ENCODE data around the gene HAGHL.

HAGHL gene

DNA sequence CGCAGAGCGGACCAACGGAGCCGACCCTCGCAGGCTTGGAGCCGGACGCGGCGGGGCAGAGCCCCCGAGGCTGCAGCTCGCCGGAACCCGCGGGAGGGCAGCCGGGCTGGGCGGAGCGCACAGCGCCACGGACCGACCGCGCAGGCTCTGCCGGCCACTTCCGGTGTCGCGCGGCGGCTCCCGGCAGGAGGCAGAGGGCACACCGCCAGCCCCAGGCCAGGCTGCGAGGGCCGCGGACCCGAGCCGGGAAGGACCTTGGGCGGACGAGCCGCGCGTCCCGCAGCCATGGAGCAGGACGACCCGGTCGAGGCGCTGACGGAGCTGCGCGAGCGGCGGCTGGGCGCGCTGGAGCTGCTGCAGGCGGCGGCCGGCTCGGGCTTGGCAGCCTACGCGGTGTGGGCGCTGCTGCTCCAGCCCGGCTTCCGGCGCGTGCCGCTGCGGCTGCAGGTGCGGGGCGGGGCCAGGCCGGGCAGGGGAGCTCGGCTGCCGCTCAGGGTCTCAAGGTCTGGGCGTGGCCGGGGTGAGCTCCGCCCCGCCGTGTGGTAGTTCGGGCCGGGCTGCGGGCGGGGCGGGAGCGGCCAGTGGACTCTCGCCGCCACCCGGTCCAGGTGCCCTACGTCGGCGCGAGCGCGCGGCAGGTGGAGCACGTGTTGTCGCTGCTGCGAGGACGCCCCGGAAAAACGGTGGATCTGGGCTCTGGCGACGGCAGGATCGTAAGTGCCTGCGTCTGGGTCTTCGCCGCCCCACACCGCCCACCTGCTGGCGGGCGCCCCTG is 5.7 kb upstream of the HAGHL start, which contains the start of gene ANTKMT:
TSS of gene ANTKMT (plus strand) at position 157 of the 775 bp plus-strand sequence. CDS start at position 286, 129 bp downstream.
- peak; percentile 68 for DNase-seq (ENCODE audit: low read depth)

DNA sequence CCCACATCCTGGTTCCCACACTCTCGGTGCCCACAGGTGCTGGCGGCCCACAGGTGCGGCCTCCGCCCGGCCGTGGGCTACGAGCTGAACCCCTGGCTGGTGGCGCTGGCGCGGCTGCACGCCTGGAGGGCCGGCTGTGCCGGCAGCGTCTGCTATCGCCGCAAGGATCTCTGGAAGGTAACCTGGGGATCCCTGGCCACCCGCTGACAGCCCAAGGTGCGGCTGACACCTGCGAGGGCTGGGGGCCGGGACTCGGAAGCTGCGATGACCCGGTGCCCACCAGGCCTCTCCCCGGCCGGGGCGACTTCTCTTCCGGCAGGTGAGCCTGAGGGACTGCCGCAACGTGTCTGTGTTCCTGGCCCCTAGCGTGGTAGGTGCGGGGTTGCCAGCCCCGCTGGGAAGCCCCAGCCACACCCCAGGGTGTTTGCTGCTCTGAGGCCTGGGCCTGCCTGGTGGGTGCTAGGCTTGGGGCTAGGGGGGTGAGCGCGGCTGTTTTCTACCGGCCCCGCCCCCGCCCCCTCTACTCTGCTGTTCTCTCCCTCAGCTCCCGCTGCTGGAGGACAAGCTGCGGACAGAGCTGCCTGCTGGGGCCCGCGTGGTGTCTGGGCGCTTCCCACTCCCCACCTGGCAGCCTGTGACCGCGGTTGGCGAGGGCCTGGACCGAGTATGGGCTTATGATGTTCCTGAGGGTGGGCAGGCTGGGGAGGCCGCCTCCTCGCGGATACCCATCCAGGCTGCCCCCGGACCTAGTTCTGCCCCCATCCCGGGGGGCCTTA is 5.0 kb upstream of the HAGHL start:
- DNase-seq (ENCODE audit: low read depth), result no peak

DNA sequence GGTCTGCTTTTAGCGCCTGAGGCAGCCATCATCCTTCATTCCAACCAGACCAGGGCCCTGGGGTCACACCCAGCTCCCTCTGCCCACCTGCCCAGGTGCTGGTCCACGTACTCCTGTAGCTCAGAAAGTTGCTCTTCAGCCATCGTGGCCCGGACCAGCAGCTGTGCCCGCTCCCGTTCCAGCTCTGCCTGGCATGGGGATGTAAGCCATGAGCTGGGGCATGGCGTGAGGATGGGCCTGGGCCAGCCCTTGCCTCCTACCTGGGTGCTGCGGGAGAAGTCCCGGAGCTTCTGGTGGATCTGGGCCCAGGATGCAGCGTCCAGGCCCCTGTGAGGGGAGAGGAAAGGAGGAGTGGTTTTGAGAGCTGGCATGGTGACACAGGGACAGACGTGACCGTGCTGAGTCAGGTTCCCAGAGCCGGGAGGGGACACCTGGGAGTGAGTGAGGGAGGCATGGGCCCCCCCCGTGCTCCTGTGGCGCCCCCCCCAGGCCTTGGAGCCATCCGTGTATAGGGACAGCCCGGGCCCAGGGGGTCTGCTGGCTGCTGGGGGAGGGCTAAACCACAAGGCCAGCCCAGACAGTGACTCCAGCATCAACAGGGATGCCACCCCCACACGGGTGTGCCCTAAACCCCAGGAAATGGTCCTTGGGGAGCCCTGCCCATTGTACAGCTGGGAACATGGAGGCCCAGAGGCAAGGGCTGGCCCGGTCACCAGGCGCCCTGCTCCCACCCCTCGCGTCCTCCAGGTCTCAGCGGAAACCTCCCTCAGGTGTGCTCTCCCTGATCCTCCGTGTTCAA is 3.9 kb upstream of the HAGHL start:
- no peak for DNase-seq (ENCODE audit: low read depth)

- DNase-seq (ENCODE audit: low read depth), result no peak
Observed at GRCh38 chr16:723695-724094, 3.2 kb upstream of the HAGHL start.

DNA sequence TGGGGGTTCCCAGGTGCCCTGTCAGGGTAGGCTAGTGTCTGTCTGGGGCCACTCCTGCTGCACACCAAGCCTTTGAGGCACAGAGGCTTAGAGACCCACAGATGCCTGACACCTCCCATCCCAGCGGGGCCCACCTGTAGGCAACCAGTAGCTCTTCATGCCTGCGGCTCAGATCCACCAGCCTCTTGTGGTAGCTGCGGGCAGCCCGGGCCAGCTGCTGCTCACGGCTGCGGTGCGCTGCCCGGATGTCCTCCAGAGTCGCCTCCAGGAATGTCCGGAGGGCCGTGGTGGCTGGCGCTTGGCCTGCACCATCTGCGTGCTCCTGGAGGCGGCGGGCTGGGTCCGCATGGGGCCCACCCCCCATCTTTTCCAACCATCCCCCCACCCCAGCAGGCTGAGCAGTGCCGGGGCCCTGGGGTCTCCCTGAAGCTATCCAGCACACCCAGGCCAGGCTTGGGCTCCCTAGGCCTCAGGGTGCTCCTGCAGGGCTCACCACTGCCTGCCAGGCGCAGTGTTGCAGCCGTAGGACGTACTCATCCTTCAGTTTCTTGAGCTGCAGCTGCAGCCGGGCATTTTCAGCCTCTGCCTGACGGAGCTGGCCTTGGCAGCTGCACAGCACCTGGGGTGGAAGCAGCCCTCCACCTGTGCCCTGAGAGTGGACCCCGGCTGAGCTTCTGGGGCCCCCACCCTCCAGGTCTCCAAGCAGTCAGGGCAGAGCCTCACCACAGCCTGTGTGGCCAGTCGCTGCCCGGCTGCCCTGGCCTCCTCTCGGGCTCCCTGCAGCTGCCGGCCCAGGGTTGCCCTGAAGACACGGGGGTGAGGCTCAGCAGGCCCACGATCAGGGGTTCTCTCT is 2.5 kb upstream of the HAGHL start:
- no peak for DNase-seq (ENCODE audit: low read depth)

- no peak for DNase-seq (ENCODE audit: low read depth)
Observed at GRCh38 chr16:725041-725376, 1.9 kb upstream of the HAGHL start.

GRCh38 chr16:725463-726187 is 1.3 kb upstream of the HAGHL start:
- DNase-seq (ENCODE audit: low read depth), result no peak

DNA sequence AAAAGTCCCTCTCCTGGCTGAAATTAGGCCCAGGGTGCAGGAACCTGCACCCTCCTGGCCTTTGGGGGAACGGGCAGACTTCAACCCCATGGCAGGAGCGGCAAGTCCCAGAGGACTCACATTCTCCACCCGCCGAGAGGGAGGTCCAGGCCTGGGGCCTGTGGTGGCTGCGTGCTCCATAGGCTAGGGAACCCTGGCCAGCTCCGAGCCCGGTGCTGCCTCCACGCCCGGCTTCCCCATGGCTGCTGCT is 793 bp upstream of the HAGHL start:
- DNase-seq (ENCODE audit: low read depth), result no peak

- DNase-seq (ENCODE audit: low read depth), result no peak
Observed at GRCh38 chr16:727291-727977, 528 bp downstream of the HAGHL start.

DNA sequence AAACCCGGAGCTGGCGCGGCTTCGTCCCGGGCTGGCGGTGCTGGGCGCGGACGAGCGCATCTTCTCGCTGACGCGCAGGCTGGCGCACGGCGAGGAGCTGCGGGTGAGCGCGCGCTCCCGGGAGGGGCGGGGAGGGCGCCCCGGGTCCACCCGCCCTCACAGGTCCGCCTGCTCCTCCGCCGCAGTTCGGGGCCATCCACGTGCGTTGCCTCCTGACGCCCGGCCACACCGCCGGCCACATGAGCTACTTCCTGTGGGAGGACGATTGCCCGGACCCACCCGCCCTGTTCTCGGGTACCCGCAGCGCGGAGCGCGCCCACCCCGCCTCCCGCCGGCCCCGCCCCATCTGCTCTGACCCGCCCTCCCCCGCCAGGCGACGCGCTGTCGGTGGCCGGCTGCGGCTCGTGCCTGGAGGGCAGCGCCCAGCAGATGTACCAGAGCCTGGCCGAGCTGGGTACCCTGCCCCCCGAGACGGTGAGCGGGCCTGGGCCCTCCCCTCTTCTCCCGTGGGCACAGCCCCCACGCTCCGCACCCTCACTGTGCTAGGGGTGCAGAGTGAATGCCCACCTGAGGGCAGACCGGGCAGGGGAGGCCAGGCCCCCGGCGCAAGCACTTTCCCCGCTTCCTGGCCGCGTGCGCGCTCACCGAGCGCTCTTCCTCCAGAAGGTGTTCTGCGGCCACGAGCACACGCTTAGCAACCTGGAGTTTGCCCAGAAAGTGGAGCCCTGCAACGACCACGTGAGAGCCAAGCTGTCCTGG is 1.4 kb downstream of the HAGHL start:
- peak; percentile 49 for DNase-seq (ENCODE audit: low read depth)

- DNase-seq (ENCODE audit: low read depth), result no peak
Observed at GRCh38 chr16:728890-729744, 2.2 kb downstream of the HAGHL start.

DNA sequence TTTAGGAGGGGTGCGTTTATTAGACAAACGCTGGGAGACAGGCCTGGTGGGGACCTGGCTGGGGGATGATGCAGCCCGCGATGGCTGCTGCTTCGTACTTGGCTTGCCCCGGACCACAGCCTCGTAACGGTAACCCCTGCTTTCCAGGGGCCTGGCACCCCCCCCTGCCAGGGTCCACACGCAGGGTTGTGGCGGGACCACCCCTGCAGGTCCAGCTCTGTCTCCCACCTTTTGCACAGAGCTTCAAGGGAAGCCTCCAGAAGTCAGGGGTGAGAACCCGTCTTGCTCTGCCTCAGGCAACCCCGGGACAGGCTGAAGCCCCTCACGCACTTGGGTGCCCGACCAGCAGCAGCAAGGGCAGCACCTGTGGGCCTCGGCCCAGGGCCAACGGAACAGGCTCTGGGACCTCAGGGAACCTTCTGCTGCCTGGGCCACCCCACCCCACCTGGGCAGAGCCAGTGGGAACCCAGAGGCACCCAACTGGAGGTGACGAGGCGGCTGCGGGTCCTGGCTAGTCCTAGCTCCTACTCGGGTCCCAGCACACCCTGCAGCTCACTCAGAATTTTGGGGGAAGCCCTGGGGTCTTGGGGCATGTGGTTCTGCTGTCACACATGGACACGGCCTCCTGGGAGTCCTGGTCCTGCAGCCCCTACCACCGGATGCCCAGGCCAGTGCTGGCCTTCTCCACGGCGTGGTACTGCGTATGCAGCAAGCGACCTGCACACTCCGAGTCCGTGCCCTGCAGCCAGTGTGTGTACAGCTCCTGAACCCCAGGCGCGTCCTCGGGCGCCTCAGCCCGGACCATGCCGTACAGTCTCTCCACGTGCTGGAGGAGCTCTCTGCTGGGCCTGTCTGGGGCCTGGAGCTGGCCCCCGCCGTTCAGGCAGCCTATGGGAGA is 3.1 kb downstream of the HAGHL start:
- DNase-seq (ENCODE audit: low read depth), result no peak

- DNase-seq (ENCODE audit: low read depth), result no peak
Observed at GRCh38 chr16:730666-731509, 4.0 kb downstream of the HAGHL start.

DNA sequence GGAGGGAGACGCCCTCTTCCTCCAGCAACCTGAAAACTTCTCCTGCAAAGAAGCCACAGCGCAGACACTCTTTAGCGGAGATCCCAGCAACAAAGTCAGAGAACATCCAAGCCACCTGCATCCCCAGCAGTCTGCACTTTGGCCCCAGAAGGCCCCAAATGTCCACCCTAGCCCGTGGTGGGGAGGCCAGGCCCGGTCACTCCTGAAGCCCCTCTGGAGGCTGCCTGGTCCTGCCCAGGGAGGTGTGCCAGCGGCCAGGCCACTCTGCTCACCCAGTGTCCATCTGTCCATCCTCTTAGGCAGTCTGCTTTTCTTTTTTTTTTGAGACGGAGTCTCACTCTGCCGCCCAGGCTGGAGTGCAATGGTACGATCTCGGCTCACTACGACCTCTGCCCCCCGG is 5.4 kb downstream of the HAGHL start:
- no peak for DNase-seq (ENCODE audit: low read depth)

GRCh38 chr16:732936-733335 is 6.0 kb downstream of the HAGHL start:
- DNase-seq (ENCODE audit: low read depth), result no peak

DNA sequence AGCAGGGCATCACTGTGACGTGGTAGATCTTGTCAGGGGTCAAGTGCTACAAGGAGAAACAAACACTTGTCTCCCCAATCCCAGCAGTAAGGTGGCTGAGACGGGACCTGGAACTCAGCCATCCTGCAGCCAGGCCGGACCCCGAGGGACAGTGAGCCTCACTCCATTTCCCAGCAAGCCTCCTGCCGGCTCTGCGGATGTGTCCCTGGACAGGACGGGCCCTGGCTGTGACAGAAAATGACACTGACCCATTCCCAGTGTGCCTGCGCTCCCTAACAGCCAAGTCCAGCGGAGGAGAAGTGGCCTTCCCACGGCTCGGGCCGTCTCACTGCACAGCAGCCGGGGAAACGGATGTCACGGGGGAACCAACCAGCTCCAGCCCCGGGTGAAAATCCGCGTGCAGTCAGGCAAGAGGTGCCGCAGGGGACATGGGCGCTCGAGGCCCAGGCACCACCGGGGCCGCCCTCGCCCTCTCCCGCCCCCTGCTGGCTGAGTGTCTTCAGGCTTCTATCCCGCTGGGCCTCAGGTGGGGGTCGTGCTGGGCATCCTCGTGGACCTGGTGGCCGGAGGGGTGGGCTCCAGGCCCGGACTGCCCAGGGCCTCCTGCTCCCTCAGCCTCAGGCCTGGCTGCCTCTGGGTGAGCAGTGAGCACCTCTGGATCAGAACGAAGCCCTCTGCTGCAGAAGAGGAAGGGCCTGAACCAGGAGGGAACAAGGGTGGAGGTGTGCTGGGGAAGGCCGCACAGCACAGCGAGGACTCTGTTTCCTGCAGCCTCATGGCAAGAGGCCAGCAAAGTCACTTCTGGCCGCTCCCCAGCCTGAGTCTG is 6.7 kb downstream of the HAGHL start:
- no peak for DNase-seq (ENCODE audit: low read depth)
